Thyroid gland (tissue), 4 donors: Measurements from ENCODE around the gene CHST13. TPM values are rescaled to one million over a fixed set of nuclear protein-coding genes. Genes with fewer than 3 reads are reported as not detected.

Experiments
- DNase-seq, 2 donors: peaks; one replicate each; pipeline ENCODE4 v3.0.0-alpha.2; 2019
- H3K27ac ChIP-seq, 3 donors: fragments of 200-600 bp; sonication (generic); 1 replicate in 2 of 3; 2 replicates in 1 of 3; pipeline ENCODE4 v1.5.1; 2016 to 2019; ENCODE audit warnings: mild to moderate bottlenecking in 1 of 3, moderate library complexity in 1 of 3
- H3K27me3 ChIP-seq: fragments of 200-600 bp; sonication (generic); one replicate; pipeline ENCODE4 v1.5.1; 2019
- H3K36me3 ChIP-seq, 2 donors: fragments of 200-600 bp; sonication (generic); one replicate each; pipeline ENCODE4 v1.5.1; 2016 to 2019
- H3K4me1 ChIP-seq, 2 donors: fragments of 200-600 bp; sonication (generic); one replicate each; pipeline ENCODE4 v1.5.1; 2017 to 2019
- H3K4me3 ChIP-seq, 3 donors: fragments of 200-600 bp; sonication (generic); replicated peaks in 1 of 3; 1 replicate in 2 of 3; 2 replicates in 1 of 3; pipeline ENCODE4 v1.5.1; 2016; ENCODE audit warnings: mild to moderate bottlenecking in 1 of 3
- H3K9me3 ChIP-seq: fragments of 200-600 bp; sonication (generic); one replicate; pipeline ENCODE4 v1.5.1; 2017
- CTCF ChIP-seq, 6 experiments: fragments of 200-600 bp in 3 of 6; fragments of 450-650 bp in 3 of 6; sonication (generic) in 3 of 6; IDR thresholded peaks; one replicate each; pipeline ENCODE4 v1.5.1; 2016 to 2019; ENCODE audit warnings: antibody characterized with exemption in 6 of 6, mild to moderate bottlenecking in 2 of 6, inconsistent platforms in 1 of 6, moderate library complexity in 1 of 6
- POLR2A ChIP-seq, 2 donors: fragments of 450-650 bp; IDR thresholded peaks; one replicate each; pipeline ENCODE4 v1.6.1; 2017; ENCODE audit warnings: antibody characterized with exemption in 2 of 2, mild to moderate bottlenecking in 2 of 2, moderate library complexity in 1 of 2
- WGBS, 2 donors: methylation state at CpG; one replicate each; pipeline ENCODE4 v1.1.5; 2017; 5-methylcytosine and 5-hydroxymethylcytosine counted together
- intact Hi-C: fragments of 100-400 bp; cut with DNase I; formaldehyde crosslinking; loops from one replicate; pipeline ENCODE4 v1.15.1; 2023
- total RNA-seq, 4 donors: library from RNA; depleted of rRNA; stranded (reverse); fragments of >200 nt; gene quantifications; one replicate each; pipeline ENCODE4 v1.2.3, GENCODE V29; 2016

Gene CHST13
- total RNA-seq, 4 donors from 2014 or later = 0.13 to 0.56 TPM; not detected in 2

GRCh38 chr3:126507886-126508285 is 16.1 kb upstream of the CHST13 start:
- H3K27ac ChIP-seq = no peak overlapping the region
- H3K27me3 ChIP-seq = no peaks in the 10 kb centered on the region
- no peaks in the 10 kb centered on the region for H3K36me3 ChIP-seq
- WGBS, 2 donors = 85 to 89% methylated on average over 9 of the region's 9 CpGs
- peaks cover 0 to 5% of the 10 kb centered on the region in 2 donors for H3K4me1 ChIP-seq
- H3K4me3 ChIP-seq = no peak overlapping the region
- no peak for DNase-seq
- intact Hi-C loops = no loop called here
- no peaks in the 10 kb centered on the region for H3K9me3 ChIP-seq
- TF ChIP-seq CTCF (IDR thresholded peaks at IDR 0.05) (no peak), POLR2A (IDR thresholded peaks at IDR 0.05) (no peak)

- H3K4me3 ChIP-seq = no peak overlapping the region
- intact Hi-C loops = no loop called here
- H3K27ac ChIP-seq = no peak overlapping the region
- TF ChIP-seq POLR2A (IDR thresholded peaks at IDR 0.05) (no peak), CTCF (IDR thresholded peaks at IDR 0.05) (no peak)
- DNase-seq = no peak
- H3K9me3 ChIP-seq = no peaks in the 10 kb centered on the region
- peaks cover 0 to 8% of the 10 kb centered on the region in 2 donors for H3K4me1 ChIP-seq
- H3K27me3 ChIP-seq = no peaks in the 10 kb centered on the region
- no peaks in the 10 kb centered on the region for H3K36me3 ChIP-seq
- 81 to 100% methylated on average over 4 of the region's 4 CpGs for WGBS, 2 donors
Measured at GRCh38 chr3:126508564-126508964, 15.4 kb upstream of the CHST13 start.

- intact Hi-C loops = no loop called here
- DNase-seq = no peak
- TF ChIP-seq CTCF (IDR thresholded peaks at IDR 0.05) (no peak), POLR2A (IDR thresholded peaks at IDR 0.05) (no peak)
- Histone ChIP-seq H3K27ac (no peak overlapping the region), H3K36me3 (no peaks in the 10 kb centered on the region), H3K9me3 (no peaks in the 10 kb centered on the region), H3K4me3 (no peak overlapping the region), H3K27me3 (no peaks in the 10 kb centered on the region), H3K4me1 (peaks cover 0 to 8% of the 10 kb centered on the region in 2 donors)
- 68 to 74% methylated on average over 11 to 13 of the region's 18 CpGs for WGBS, 2 donors
Measured at GRCh38 chr3:126509597-126510307, 14.2 kb upstream of the CHST13 start.

GRCh38 chr3:126510308-126510910 is 13.5 kb upstream of the CHST13 start:
- Histone ChIP-seq H3K27me3 (no peaks in the 10 kb centered on the region), H3K4me3 (no peak overlapping the region), H3K4me1 (peaks cover 0 to 8% of the 10 kb centered on the region in 2 donors), H3K36me3 (no peaks in the 10 kb centered on the region), H3K27ac (no peak overlapping the region), H3K9me3 (no peaks in the 10 kb centered on the region)
- 91% methylated on average over 20 of the region's 22 CpGs; no CpG with 5 or more reads in 1 of the 2 donors for WGBS, 2 donors
- intact Hi-C loops = no loop called here
- TF ChIP-seq POLR2A (IDR thresholded peaks at IDR 0.05) = no peak
- DNase-seq = no peak

GRCh38 chr3:126511291-126511690 is 12.7 kb upstream of the CHST13 start:
- TF ChIP-seq POLR2A (IDR thresholded peaks at IDR 0.05) = no peak
- TF ChIP-seq CTCF (IDR thresholded peaks at IDR 0.05) = no peak
- Histone ChIP-seq H3K36me3 (no peaks in the 10 kb centered on the region), H3K27ac (no peak overlapping the region), H3K4me3 (no peak overlapping the region), H3K4me1 (peaks cover 0 to 8% of the 10 kb centered on the region in 2 donors), H3K9me3 (no peaks in the 10 kb centered on the region), H3K27me3 (no peaks in the 10 kb centered on the region)
- WGBS, 2 donors = 70 to 75% methylated on average over 7 of the region's 7 CpGs
- intact Hi-C loops = no loop called here
- DNase-seq = no peak
